ENCODE results near the gene ARHGAP8. TPM values are rescaled to one million over a fixed set of nuclear protein-coding genes. Genes with fewer than 3 reads are reported as not detected.
A peak's percentile ranks its signal among the peaks of the same experiment; 100 is the strongest.

The ARHGAP8 gene
- total RNA-seq, 1 donor from 2014 or later = 8.9 TPM

DNA sequence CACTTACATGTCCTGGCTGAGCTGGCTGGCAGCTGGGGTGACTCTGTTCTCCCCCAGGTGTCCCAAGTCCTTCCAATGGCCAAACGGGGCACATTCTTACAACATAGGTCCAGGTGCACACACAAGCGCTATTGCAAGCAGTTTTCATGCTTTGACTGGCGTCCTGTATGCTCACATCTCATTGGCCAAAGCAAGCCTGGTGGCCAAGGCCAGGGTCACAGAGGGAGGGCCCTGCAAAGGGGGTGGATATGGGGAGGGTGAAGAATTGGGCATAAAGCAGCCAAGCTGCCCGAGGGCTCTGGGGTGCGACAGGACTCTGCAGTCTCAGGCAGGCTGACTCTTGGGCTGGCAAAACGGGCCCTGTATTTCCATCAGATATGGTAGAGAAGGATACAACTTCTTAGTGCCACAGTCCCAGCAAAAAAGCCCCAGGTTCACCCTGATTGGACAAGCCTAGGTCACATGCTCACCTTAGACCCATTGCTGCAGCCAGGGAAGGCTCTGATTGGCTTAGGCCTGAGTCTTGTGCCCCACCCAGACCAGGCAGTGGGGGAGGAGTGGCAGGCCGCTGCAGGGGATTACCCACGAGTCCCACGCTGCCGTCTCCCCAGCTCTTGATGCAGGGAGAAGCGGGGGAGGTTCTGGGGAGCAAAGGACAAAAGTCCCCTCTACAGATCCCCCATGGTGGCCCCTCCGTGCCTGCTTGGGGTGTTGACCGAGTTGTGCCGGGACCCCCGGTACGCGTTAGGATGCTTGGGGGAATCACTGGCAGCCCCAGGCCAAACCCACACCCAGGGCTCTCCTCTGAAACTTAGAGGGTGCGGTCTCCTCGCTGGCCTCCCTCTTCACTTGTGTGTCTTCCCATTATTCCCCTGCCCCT is 110.8 kb downstream of the ARHGAP8 start:
- no peak for ATAC-seq

DNA sequence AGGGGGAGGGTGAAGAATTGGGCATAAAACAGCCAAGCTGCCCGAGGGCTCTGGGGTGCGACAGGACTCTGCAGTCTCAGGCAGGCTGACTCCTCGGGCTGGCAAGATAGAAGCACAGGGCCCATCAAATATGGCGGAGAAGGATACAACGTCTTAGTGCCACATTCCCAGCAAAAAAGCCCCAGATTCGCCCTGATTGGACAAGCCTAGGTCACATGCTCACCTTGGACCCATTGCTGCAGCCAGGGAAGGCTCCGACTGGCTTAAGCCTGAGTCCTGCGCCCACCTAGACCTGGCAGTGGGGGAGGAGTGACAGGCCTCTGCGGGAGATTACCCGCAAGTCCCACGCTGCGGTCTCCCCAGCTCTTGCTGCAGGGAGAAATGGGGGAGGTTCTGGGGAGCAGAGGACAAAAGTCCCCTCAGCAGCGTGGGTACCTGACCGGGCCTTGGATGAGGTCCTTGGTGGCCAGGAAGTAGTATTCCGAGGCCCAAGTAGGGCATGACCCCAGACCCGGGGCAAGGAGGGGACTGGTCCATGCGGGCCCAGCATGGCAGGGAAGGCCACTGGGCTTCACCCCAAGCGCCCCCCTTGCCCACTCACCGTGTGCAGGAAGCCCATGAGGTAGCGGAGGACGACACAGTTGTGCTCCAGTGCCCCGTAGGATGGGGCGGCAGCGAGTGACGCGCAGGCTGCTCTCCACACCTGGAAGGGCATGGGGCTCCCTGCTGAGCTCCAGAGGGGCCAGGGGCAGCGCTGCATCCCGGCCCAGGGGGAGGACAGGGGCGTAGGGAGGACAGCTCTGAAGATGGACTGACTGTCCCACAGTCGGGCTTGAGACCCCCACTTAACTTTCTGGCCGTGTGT is 113.0 kb downstream of the ARHGAP8 start:
- no peak for ATAC-seq

DNA sequence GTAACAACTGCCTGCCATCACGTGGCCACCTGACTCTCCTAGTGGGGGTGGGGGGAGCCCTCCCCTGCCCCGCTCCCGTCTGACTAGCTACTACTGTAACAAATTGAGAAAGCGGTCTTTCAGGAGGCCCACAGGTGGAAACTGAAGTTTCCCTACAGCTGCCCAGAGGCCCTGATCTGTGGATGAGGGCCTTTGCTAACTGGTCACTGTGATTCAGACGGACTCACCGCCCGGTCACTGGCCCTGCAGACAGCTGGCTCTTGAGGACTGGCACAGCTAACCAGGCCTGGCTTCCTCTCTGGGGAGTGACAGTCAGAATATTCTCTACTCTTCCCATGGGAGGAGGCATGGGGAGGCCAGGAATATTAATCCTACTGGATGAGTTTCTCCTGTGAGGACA is 116.8 kb downstream of the ARHGAP8 start:
- ATAC-seq = no peak

DNA sequence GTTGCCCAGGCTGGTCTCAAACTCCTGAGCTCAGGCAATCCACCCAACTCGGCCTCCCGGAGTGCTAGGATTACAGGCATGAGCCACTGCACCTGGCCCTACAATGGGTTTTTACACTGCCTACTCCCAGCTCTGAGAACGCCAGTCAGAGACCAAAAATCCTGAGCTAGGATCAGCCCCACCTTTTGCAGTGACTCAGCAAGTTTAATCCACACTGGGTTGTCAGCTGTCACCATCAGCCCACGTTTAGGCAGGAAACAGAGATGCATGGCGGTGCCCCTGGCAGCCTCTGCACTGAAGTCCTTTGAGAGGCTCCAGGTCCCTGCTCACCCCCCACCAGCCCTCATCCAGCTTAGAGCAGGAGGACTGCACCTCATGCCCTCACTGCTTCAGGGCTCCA is 117.6 kb downstream of the ARHGAP8 start:
- ATAC-seq = peak; percentile 90

DNA sequence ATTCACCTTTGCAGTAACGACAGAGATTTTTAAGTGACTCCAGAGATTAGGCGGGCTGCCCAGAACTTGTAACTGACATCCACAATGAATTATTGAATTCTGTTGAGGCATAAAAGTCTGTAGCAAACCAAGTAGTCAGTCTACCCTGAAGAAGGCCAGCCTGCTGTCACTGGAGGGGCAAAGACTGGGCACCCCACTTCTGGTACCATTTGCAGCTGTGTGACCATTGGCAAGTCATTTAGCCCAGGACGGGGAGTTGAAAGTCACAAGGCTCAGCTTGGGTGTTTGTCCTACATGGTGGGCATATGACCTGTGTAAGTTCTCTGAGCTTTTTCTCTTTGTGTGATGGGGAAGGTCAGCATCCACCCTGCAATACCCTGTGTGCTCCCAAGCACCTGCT is 119.4 kb downstream of the ARHGAP8 start:
- ATAC-seq = no peak

DNA sequence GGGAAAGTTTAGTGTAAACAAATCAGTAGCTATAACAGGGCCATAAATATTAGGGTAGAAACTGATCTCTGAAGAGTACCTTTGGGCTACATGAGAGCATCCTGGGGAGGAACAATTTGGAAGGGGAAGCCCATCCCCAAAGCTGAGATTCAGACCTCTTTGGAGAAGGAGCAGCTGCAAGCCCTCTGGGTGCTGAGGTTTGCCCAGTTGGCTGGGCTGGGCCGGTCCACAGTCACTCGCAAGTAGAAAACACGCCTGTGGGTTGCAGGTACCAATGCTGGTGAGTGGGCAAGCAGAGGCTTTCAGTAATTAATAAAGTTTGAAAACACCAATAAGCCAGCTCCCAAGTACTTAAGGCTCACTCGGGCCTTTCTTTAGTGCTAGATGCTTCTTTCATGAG is 124.5 kb downstream of the ARHGAP8 start:
- no peak for ATAC-seq

DNA sequence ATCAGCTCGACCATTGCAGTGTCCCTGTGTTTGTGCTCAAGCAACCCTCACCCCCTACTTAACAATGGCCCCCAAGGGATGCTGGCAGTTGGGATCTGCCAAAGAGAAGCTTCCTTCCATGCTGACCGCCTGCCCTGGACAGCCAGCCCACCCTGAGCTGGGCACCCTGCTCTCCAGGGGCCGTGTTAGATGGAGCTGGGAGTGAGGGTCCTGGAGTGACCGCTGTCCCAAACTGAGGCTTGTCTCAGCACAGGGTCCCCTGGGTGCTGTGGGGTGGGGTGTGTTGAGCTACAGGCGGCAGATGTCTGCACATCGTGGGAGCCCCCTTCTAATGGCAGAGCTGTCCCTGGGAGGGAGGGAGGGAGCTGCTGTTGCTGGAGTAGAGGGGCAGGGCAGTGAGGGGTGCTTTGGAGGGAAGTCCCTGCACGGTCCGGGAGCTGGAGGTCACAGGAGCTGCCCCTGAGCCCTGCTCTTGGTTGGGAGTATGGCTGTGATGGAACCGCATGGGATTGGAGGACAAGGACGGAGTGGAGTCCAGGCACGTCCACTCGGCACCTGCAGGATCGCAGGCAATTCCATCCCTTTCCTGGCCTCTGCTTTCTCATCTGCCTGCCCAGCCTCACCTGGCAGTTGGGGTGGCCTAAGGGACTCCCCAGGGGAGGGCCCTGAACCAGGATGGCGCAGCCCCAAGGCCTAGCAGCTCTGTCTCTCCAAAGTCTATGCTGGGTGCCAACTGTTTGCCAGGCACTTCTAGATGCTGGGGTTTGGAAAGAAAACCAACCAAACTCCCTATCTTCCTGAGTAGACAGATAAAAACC is 126.3 kb downstream of the ARHGAP8 start:
- no peak for ATAC-seq

DNA sequence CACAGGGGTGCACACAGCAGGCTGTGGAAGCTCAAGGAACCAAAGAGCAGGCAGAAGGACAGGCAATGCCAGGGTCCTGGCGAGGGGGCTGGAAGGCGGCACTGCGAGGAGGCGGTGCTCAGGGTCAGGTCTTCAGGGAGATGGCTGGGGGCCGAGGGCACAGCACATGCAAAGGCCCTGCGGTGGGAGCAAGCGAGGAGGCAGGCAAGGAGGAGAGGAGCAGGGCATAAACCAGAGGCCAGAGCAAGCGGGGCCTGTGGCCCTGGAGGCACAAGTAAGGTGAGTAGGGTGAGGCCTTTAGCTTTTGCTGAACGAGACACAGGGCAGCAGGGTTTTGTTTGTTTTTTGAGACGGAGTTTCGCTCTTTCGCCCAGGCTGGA is 126.9 kb downstream of the ARHGAP8 start:
- ATAC-seq = no peak

DNA sequence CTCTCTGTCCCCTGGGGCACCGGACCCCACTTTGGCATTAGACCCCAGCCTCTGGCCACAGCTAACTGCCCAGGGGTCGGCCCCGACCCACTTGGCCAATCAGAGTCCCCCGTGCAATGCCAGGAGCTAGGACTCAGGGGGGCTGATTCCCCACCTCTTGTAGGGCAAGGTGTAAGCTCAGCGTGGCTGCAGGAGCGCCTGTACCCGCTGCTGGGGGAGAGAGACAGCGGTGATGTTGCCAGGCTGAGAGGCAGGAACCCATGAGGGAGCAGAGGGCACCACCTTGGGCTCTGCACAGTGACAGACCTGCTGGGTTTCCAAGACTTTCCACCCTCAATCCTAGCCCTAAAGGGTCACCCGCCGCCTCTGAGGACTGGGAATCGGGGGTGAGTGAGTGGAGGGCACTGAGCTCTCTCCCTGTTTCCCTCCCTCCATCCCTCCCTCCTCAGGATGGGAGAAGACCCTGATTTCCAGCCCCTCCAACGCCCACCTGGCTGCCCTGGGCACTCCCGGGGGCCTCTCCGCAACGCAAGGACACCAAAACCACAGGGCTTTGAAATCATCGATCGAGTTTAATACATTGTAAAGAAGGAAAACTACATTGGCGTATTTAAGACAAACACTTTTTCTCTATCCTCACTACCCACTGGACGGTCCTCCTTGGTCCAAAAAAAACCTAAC is 128.4 kb downstream of the ARHGAP8 start:
- no peak for ATAC-seq

DNA sequence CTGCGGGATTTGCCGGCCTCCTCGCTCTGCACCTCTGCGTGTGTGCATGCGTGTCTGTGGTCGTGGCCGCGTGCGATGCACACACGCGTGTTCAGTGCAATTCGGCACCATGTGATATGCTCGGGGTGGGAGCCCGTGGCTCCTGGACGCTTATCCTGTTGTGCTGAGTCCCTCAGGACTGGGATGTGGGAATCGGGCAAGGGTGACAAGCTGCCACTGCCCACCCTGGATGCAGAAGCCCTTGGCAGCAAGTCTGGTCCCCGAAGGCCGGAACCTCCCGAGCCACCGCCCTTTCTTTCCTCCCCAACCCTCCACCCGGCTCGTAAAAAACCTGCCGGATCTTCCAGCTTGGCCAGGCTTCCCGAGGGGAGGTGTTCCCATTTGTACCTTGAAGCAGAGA is 129.2 kb downstream of the ARHGAP8 start:
- ATAC-seq = no peak

DNA sequence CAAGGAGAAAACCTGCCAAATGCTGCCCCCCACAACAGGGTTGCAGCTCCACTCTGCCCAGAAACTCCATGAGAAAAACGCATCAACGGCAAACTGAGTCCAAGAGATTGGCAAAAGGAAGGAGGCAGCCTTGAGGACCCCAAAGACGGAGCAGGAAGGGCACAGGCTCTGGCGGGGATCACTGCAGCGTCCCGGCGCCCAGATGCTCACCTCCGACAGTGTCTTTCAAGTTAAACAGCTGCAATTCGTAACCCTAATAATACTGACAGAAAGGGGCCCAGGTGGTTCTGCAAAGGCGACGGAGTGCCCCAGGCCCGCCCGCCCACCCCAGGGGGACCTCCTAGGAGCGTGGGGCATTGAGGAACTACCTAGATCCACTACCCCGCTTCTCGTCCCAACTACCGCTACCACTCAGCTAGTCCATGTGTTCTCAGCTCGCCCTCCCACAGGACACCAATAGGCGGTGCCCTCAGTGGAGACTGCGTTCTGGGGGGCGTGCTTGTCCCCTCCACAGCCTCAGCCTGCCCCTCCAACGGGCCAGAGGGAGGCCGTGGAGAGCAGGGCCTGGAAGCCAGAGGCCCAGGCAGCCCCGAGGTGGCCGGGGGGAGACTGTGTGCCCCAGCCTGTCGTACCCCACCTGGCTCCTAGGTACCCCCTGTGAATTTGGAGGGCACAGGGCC is 130.0 kb downstream of the ARHGAP8 start:
- no peak for ATAC-seq

DNA sequence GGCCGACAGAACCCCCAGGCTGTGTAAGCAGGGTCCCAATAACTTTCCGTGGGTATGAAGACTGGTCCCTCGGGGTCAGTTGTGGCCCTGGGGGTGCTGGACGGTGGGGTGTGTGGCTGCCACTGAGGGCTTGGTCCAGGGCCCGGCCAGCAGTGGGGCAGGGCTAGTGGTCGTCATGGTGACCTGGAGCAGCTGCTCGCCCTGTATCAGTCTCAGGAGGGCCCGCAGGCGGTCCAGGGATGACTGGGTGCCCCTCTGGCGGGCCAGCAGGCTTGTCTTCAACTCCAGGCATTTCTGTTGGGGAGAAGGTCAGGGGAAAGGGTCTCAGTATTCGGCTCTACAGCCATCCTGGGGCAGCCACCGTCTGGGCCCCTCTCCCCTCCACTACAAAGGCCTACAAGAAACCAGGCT is 130.6 kb downstream of the ARHGAP8 start:
- ATAC-seq = no peak

DNA sequence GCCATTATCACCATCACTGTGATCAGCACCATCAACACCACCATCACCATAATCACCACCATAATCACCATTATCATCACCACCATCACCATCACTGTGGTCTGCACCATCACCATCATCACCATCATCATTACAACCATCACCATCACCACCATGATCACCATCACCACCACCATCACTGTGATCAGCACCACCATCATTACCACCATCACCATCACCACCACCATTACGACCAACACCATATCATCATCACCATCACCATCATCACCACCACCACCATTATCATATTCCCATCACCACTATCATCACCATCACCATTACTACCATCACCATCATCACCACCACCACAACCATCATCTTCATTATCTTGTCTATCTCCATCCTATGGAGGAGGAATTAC is 132.2 kb downstream of the ARHGAP8 start:
- ATAC-seq = no peak

DNA sequence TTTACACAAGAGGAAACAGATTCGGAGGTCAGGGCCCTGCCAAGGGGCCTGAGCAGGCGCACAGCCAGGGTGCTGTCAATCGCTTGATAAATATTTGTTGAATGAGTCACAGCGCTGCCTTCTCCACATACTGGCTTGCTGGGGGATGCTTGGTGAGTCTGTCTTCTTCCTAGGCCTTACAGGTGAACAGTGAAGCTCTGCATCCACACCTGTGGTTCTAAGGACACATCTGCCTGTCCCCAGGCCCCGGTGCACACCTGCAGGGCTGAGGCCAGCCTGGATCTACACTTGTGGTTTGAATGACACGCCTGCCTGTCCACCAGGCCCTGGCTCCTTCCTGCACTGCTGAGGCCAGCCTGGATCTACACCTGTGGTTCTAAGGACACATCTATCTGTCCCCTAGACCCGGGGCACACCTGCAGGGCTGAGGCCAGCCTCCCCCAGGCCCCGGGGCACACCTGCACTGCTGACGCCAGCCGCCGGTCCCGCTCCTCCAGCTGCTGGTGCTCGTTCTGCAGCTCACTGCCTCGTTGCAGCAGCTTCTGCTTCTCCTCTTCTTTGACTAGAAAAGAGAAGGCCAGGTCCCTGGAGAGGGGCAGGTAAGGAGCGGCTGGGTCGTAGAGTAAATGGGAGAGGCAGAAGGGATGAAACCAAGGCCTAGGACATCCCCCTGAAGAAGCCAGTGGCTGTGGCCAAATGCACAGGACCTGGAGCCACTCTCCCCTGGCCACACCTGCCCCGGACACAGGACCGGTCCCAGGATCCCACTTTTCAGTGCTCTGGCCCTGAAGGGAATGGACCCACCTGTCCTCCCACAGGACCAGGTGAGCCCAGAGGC is 132.8 kb downstream of the ARHGAP8 start:
- ATAC-seq = no peak

DNA sequence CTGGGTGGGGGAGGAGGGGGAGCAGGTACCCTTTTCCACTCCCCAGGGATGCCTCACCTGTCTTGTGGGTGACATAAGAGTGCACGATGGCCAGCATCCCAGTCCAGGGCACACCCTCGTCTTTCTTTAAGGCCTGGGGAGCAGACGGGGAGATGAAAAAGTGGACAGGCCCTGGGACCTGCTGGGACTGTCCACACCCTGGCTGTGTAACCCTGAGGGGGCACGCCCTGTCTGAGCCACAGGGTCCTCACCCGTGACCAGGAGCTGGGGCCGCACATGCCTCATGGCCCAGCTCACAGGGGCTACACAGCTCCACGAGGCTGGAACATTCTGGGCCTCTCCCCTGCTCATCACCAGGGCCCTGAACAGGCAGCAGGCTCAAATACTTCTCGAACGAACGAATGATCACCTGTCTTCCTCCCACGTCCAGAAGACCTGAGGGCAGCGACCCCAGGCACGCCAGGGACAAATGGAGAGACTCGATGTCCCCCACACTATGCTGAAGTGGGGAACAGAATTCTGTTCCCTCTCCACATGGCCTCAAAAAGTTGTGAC is 133.5 kb downstream of the ARHGAP8 start:
- no peak for ATAC-seq

DNA sequence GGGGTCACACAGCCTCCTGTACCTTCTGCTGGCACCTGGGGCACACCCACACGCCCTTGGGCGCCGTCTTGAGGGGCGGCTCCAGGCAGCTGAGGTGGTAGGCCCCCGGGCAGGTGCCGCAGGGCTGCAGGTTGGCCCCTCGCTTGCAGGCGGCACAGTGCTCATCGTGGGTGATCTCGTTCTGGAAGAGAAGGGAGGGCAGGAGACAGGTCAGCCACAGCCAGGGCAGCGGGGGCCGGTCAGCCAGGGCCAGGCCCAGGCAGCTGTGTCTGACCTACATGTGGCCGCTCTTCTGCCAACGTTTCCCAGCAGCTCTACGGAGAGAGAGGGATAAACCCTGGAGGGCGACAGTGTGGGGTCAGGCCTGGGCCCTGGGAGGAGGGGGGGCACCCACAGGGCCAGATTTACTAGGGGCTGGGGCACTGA is 135.6 kb downstream of the ARHGAP8 start:
- ATAC-seq = no peak

DNA sequence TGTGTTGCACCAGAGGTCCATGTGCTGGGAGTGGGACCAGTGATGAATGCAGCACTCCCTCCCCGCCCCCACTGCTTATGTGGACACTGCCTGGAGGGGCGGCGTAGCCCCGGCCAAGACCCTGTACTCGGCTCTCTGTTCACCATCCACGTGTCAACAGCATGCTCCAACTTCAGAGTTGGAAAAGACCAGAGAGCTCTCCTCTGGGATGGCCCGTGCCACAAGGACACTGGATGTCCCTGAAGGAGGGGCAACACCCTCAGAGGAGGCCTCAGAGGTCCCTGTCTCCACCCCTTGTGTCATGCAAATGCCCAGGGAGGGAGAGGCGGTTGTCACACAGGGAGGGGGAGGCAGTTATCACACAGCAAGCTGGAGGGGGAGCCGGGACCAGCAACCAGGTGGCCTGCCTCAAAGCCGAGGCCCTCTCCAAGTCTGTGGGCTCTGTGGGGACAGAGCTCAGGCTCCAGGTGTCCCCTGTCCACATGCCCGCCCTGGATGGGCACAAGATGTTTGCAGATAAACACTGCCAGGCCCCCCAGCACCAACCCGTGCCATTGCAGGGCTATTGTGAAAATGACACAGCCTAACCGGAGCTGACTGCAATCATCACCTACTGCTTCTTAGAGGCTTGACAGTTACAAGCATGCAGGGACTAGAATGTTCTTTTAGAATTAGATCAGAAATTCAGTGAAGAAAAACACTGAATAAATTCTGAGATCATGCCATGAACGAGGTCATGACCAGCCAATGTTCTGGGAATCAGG is 136.3 kb downstream of the ARHGAP8 start:
- ATAC-seq = no peak

DNA sequence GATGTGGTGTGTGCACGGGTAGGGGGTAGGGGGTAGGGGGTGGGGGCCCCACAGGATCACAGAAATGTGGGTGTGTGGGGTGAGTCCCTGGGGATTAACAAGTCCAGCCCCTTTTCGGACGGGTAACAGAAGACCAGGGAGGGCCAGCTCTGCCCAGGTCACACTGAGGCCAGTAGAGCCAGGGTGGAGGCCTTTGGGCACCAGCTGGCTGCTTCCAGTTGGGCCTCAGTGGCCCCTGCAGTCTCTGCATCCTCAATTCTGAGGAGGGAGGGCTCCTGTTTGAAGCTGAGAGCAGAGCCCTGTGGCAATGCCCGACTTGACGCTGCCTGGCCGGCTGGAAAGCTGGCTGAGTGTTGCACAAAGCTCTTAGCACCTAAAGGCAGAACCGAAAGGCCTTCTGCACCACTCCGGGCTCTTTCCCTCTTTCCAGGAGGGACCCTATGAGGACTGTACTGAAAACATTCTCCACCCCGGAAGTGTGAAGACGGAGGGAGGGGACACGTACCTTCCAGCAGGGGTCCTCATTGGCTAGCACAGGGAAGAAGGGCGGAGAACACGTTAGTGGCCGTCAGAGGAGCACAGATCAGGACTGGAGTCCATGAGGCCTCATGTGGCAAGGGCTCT is 137.0 kb downstream of the ARHGAP8 start:
- no peak for ATAC-seq
